Hepatocyte (in vitro differentiated cells): Measurements from ENCODE around the gene PTPRN2.

Experiments
- EZH2 ChIP-seq: fragments of 200-600 bp; sonication (generic); IDR thresholded peaks from 2 replicates; pipeline ENCODE4 v1.6.1; 2016; ENCODE audit warnings: antibody characterized with exemption, mild to moderate bottlenecking, borderline replicate concordance
- EZH2phosphoT487 ChIP-seq: fragments of 200-600 bp; sonication (generic); IDR thresholded peaks from one replicate; pipeline ENCODE4 v1.6.1; 2018; ENCODE audit warnings: antibody characterized with exemption, mild to moderate bottlenecking, low read depth, moderate library complexity; ENCODE audit not compliant: unreplicated experiment, severe bottlenecking
- TF ChIP-seq, protein P1 (sequence below): fragments of 200-600 bp; sonication (generic); IDR thresholded peaks from 2 replicates; pipeline ENCODE4 v1.5.1; 2016; ENCODE audit warnings: antibody characterized with exemption, mild to moderate bottlenecking; ENCODE audit not compliant: poor library complexity

DNA sequence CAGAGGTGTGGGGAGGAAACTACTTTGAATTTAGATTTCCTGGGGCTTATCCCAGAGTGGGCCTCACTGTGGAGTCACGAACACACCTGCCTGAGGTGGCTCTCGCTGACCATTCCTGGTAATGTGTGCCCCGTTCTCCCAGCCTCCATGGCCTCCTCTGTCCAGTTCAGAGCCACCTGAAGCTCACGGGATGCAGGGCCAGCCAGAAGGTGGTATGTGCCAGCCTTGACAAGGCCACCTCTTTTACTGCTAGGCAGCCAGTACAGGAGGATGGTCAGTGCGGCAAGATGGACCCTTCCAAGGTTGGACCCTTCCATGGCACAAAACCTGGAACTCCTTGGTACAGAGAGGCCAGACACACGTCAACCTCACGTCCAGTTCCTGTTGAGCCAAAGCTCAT is 1040.5 kb downstream of the PTPRN2 start:
- TF ChIP-seq, protein P1, sequence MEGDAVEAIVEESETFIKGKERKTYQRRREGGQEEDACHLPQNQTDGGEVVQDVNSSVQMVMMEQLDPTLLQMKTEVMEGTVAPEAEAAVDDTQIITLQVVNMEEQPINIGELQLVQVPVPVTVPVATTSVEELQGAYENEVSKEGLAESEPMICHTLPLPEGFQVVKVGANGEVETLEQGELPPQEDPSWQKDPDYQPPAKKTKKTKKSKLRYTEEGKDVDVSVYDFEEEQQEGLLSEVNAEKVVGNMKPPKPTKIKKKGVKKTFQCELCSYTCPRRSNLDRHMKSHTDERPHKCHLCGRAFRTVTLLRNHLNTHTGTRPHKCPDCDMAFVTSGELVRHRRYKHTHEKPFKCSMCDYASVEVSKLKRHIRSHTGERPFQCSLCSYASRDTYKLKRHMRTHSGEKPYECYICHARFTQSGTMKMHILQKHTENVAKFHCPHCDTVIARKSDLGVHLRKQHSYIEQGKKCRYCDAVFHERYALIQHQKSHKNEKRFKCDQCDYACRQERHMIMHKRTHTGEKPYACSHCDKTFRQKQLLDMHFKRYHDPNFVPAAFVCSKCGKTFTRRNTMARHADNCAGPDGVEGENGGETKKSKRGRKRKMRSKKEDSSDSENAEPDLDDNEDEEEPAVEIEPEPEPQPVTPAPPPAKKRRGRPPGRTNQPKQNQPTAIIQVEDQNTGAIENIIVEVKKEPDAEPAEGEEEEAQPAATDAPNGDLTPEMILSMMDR, result no peak
- TF ChIP-seq EZH2, result no peak
- no peak for TF ChIP-seq EZH2phosphoT487
